Muscle of arm (tissue), 12 donors: ENCODE results near the gene PTGR3. TPM values are rescaled to one million over a fixed set of nuclear protein-coding genes. Genes with fewer than 3 reads are reported as not detected.

Source experiments
- DNase-seq: peaks from one replicate; pipeline ENCODE4 v3.0.0-alpha.2; 2013
- polyA plus RNA-seq, 12 donors: library from polyadenylated mRNA; unstranded; fragments of 120-200 nt; gene quantifications; one replicate each; pipeline ENCODE4 v1.2.1, GENCODE V29; 2013; ENCODE audit not compliant: insufficient read length in 12 of 12

The PTGR3 gene
- polyA plus RNA-seq, 12 donors: 24.5 to 53.4 (median 41.3) TPM

DNA sequence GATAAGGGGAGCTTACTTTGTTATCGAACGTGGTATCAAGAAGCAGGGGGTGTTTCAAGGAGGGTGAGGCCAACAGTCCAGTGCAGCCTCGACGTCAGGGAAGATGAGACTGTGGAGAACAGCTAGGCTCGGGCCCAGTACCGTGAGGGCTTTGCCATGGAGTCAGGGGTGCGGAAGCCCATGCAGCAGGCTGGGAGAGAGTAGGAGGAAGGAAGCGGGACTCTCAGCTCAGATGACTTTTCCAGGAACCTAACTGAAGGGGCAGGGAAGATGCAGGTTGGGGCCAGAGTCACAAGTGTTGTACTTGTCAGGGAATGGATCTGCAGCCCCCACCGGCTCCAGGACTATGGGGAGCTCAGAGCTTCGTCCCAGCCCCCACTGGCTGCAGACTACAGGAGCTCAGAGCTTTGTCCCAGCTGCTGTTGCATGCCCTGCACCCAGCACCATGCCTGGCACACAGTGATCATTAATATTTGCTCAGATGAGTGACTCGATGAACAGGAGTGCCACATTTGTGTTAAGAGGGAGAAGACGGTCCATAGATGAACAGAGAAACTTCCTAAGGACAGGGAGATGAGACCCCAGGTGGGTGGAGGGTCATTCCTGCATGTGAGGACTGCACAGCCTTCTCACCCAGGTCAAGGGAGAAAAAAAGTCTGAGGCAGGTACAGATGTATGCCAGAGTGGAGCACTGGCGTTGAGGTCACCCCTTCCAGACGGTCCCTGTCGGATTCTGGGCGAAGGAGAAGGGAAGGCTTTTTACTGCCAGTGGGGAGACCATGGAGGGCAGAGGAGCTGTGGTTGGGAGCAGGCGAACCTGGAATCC lies 36.4 kb downstream of the PTGR3 start:
- no peak for DNase-seq

DNA sequence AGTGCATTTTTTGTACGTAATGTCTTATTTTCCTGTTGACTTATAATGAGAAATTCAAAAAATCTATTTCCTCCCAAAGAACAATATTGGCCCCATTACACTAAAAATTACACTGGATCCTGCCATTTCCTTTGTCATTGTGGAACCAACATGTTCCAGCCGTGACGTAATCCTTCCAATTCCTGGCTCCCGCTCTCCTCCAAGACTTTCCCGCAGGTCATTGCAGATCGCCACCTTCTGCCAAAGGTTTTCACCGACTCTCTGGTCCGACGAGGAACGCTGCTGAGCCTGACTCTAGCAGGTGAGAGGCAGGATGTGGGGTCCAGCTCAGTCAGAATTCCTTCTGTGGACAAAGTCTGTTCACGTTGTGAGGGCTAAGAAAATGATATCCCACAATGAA lies 38.0 kb downstream of the PTGR3 start:
- peak; percentile 55 for DNase-seq

DNA sequence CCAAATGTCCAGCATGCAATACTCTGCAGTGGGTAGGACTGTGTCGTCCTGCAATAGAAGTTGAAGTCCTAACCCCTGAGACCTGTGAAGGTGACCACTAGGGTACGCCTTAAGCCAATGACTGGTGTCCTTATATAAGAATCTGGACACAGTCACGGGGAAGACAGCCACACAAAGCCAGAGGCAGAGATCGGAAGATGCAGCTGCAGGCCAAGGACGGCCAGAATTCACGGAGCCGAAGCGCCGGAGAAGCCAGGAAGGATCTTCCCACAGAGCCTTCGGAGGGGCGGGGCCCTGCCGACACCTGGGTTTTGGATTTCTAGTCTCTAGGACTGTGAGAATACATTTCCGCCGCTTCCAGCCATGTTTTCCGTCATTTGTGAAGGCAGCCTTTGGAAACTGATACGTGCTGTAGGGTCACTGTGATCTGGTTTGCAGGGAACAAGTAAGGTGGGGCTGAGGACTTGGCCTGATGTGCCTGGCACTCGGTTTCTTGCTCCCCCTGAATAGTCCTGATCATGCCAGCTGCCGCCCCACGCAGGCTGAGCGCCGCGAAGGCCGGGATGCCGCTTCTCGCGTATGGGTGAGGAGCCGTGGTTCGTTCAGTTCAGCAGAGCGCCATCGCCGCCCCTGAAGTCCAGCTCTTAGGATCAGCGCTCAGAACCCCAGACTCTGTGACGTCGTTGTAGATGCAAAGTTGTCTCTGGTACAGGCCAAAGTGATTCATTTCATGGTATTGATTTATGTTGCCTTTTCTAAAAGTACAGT lies 38.7 kb downstream of the PTGR3 start:
- DNase-seq: peak; percentile 71

DNA sequence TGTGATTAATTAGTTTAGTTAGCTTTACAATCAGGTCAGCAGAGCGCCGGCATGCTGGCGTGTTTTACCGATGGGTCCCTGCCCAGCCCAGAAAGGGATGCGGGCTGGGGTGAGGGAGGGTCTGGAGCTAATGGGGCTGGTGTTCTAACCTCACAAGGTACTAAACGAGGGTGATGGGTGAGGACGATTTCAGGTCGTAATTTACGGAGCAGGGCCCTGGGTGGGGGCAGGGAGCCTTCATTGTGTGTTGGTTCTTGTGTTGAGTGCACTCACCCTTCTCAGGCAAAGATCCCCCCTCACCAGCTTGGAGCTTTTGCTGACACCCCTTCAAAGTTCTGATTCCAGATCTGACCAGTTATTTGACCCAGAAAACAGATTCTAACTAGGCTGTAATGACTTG lies 39.5 kb downstream of the PTGR3 start:
- DNase-seq: no peak

DNA sequence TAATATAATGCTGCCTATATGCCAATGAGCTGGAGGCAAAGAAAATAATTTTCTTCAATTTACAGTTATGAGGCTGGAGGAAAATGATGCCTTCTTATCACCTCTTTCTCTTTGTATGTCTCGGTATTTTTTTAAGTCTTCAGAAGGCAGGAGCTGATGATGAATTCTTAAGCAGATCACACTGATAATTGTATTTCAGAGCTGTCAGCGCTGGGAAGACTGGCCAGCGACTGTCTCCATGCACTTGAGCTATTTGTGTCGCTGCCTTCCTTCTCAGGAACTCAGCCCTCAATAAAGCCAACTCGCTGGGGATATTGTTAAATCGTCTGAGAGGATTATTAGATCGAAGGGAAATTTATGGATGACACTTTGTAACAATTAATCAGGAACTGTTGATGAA lies 40.3 kb downstream of the PTGR3 start:
- no peak for DNase-seq

DNA sequence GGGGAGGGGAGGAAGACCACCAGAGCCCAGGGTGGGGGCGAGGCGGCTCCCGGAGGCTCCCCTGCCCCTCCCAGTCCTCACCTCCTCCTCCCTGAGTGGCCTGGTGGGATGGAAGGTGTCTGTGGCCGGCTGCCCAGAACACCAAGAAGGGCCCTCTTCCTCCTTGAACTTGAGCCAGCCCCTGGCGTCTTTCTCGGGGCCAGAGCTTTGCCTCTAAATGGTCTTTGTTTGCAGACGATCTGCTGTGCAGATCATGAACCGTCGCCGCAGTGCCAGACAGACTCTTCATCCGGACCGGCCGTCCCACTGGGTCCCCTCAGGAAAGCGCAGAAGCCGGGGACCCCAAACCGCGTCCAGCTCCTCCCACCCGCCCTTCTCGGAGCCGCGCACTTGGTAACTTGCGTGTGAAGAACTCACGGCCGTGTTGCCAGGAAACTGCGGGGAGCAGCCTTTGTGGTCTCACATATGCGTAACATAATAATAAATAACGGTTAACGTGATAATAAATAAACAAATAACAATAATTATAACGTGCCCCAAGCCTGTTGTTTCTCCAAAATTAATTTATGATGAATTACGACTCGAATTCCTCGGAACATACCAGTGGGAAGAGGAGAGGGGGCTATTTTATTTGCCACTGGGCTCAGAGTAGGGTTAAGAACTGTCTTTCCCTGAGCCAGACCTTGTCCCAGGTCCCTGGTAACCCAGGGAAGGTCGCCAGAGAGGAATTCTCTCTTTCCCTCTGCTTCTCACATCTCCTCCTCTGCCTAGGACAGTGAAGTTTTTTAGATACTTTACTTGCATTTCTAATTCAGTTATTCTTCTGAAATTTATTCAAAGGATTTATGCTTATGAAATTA lies 41.0 kb downstream of the PTGR3 start:
- no peak for DNase-seq

DNA sequence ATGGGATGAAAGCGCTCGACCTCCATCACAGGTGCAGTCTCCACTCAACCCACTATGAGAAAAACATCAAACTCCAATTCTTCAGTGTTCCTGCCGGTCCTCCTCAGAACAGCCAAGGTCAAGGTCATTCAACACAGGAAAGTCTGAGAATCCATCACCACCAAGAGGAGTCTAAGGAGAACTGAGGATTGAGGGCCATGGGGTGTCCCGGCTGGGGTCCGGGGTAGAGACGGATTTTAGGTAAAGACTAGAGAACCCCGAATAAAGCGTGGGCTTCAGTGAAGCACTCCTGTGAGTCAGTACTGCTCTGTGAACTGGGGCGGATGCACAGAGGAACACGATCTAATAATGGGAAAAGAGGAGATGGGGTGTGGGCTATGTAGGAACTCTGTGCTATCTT lies 41.8 kb downstream of the PTGR3 start:
- no peak for DNase-seq

DNA sequence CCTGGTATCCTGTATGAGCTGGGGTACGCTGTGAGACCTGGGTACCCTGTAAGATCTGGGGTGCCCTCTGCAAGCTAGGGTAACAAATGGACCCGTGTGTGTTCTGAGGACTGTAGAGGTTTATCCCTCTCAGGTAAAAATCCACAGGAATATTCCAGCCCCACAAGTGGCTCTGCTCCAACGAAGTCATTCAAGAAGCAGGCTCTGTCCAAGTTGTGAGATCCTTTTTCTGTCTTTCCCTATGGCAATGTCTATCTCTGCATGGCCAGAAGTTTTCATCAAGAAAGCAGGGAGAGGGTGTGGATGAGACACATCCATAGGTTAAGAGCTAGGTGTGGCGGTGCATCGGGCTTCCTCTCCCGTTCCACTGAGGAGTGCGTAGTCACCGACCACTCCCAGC lies 43.0 kb downstream of the PTGR3 start:
- no peak for DNase-seq

DNA sequence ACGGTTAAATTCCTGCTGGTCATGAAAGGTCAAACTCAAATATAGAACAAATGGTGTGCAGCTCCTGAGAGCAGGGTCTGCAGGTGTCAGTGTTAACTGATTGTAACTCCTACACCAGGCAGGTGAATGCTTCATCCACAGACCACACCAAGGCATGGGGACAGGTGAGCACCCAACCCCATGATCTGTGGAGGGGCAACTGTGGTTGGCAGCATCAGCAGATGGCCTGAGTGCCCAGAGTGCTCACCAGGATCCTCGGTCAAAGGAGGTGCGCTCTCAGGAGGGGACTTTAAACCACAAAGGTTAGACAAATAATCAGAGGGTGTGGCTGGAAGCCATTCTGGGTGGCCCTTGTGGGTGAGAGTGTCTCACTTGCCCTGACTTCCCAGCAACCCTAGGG lies 44.5 kb downstream of the PTGR3 start:
- no peak for DNase-seq

DNA sequence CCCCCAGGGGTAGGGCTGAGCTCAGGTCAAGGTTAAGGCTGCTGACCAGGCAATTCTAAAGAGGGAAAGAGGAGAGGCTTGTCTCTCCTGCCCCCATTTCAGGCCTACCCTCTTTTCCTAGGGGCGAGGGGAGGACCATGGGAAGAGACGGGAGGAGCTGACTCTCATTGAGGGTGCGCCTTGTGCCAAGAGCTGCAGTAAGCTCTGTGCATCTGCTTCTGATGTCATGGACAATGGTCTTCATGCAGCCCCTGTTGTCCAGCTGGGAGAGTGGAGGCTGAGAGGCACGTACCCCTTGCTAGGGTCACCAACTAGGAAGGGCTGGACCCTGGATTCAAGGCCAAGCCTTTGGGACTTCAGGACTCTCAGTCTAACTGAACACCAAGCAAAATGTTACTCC lies 45.2 kb downstream of the PTGR3 start:
- no peak for DNase-seq

DNA sequence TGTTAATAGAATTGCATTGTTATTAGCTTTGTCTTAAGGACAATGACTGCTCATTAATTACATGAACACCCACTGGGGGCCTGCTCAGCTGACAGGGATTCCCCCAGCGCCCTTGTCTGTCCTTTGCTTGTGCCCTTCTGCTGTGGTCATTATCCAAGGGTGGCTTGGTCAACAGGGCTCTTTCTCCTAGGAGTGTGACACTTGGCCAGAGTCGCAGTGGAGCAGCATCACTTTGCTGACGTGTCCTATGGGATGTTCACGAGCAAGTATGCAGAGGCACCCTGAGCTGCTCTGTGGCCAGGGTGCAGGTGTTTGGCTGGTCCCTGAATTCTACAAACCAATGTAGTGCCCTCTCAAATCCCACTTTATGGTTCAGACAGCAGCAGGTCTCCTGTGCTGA lies 46.0 kb downstream of the PTGR3 start:
- DNase-seq: no peak

DNA sequence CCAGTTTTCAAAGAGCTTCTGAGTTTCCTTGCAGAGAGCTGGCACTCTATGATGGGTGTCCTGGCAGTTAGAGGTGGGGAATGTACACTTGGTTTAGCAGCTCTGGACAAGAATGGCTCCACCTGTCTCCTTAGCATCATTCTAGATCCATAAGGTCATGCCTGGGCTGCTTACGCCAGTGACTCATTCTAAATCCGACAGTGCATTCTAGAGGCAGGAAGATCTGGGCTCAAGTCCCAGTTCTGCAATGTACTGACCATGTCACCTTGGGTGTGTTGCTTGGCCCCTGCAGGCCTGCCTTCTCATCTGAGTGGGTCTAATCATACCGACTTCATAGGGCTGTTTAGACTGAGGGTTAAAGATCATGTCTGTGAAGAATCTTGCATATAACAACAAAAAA lies 46.5 kb downstream of the PTGR3 start:
- DNase-seq: no peak

DNA sequence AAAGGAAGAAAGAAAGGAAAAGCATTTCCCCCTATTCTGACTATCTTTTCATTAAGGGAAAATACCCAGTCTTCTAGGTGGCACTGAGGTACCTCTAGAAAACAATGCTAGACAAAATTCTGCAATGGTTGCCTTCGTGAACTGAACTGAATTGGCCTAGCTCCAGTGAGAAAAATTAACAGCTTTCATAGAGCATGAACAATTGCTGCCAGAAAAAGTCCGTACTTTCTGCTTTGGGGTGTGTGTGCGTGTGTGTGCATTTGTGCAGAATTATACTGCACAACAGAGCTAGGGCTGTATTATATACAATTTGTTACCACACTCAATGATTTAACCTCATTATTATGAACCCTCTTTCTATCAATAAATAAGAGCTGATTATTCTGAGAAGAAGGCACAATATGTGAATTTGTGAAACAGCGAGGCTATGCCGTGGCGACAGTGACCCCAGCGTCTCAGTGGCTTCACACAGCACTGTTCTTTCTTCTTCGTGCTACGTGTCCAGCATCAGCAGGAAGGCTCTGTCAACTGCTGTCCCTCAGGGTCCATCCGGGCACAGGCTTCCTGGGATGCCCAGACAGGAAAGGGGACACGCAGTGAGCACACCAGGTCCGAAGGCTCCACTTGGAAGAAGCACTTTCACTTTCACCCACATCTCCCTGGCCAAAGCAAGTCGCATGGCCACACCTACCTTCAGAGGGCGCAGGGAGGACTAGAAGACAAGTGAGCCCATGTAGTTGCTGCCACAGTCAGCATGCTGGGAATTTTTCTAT lies 47.5 kb downstream of the PTGR3 start:
- no peak for DNase-seq

DNA sequence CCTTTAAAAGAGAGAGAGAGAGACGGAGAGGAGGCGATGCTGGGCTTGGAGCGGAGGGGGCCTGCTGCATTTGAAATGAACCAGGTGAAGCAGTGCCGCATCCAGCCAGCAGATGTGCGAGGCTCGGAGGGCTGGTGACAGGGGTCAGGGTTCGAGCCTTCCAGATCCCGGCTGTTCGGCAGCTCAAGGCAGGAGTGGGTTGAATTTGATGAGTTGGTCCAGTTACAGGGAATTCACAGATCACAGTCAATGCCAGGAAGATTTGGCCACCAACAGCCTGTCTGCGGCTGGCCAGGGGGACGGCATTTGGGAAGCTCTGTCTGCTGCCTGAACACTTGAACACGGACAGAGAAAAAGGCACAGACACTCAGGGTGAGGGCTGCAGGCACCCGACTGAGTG lies 48.6 kb downstream of the PTGR3 start:
- DNase-seq: no peak

DNA sequence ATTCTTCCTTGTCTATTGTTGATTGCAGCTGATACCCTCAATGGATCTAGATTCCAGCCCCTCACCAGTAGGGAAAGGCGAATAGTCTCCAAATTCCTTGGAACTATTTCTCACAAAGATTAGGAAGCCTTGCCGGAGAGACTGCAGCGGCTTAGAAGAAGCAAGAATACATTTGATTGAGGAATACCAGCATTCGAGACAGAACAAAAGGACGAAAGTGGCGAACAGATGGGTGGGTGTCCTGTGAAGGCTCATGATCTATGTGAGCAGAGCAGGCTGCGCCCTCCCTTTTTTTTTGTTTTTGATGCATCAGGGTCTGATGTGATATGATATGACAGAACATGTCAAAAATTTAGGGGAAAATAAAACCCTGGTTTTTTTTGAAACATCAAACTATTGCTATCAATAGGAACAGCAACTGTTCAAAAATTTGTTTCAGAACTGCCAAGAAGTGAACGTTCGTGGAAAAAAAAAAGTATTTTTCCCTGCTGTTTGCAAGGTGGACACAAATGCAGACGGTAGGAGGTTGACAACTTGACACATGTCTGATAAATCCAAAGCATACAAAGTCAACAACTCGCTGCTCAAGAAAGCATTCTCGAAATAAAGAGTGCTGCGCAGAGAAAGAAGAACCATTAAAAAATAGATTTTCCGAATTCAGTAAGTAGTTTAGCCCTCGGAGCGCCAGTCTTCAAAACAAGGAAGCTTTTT lies 49.1 kb downstream of the PTGR3 start:
- DNase-seq: no peak

DNA sequence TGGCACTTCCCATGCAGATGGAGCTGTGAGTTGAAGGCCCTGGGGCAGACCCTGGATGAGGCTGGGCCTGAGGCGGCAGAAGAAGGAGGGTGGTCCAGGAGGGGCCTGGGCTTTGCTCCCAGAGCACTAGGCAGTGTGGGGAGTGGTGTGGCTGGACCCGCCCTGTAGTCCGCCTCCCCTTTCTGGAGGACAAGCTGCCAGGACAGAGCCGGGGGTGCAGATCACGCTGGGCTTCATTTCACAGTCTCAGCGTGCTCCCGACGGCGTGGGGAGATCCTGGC lies 49.8 kb downstream of the PTGR3 start:
- no peak for DNase-seq

Other genes starting within 250 kb of the PTGR3 start
- gene TSHZ1, start 1.7 kb upstream of the PTGR3 start, polyA plus RNA-seq: 100 to 1,000 TPM in 1 of 12 donors, 10 to 100 TPM in 11; 19.5 to 200 (median 22.1) TPM
- gene SMIM21, start 218.6 kb upstream of the PTGR3 start, polyA plus RNA-seq: not detected